Left colon (tissue), 2 donors: ENCODE measurements around the gene RAMAC. TPM values are rescaled to one million over a fixed set of nuclear protein-coding genes. Genes with fewer than 3 reads are reported as not detected.
"Not testable (repeated sequence)": the region's sequence is repeated elsewhere in the genome, so short reads cannot be mapped to it uniquely, and the experiment has no call there.

Source experiments
- ATAC-seq: fragments of 200-7000 bp; cut with Tn5 transposase; one replicate; pipeline ENCODE4 v1.9.1; 2020; ENCODE audit warnings: mild to moderate bottlenecking, moderate library complexity
- DNase-seq, 2 donors: peaks; one replicate each; pipeline ENCODE4 v3.0.0-alpha.2; 2020
- intact Hi-C, 2 donors: fragments of 100-400 bp; cut with DNase I in 1 of 2; cut with micrococcal nuclease in 1 of 2; formaldehyde crosslinking; loops; one replicate each; pipeline versions ENCODE4 v1.11.2 to v1.14.0; 2022; cut with DNase I, micrococcal nuclease
- total RNA-seq, 2 donors: library from RNA; stranded (reverse); fragmentation: NEBNext Ultra II Directional; extraction: Animal tissue kit (Norgen Biotek cat#: 25700); gene quantifications; one replicate each; pipeline ENCODE4 v1.2.1, GENCODE V29; 2021
- donor health status: DM: no; HTN: no; CAD: no.
- donor health status: DM: yes; HTN: yes; CAD: no.

The RAMAC gene
- total RNA-seq, 2 donors from 2014 or later, result 21.9 to 22.5 TPM

DNA sequence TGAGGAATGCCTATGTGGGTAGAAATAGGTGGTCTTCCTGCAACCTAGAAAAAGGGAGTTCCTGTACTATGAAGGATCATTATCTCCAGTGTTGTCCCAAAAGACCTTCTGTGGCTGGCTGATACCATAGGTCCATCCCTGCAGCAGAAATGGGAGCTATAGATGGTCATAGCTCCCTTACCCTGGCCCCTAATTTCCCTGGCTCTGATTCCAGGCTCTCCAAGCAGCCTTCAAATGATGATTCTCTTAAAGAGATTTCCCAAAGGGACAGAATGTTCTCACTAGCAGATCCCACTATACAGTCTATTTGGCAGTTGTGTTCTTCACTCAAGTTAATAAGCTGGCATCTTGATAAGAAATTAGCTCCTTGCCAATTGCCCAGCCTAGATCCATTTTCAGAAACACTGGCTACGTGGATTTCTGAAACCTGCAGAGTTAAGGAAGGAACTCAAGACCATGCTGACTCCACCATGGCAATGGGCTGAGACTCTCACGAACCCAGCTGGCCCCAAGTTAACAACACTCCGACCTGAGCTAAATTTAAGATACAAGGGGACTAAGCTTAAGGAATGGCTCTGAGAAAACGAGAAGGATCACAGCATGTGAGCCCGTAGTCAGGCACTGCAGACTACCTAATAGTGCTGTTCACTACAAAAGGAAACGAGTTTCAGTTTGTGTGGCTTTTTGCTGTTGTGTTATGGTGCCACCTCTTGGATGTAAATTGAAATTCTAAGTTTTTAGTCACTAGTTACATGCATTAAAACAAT, 14.1 kb downstream of the RAMAC start:
- no peak for DNase-seq
- intact Hi-C loops, result loop anchor here in 1 of 2 donors (10.0 kb wide), 1 partner anchor 205 kb away; the partner anchor contains the start of gene HDGFL3
- peak; percentile 77 for ATAC-seq

DNA sequence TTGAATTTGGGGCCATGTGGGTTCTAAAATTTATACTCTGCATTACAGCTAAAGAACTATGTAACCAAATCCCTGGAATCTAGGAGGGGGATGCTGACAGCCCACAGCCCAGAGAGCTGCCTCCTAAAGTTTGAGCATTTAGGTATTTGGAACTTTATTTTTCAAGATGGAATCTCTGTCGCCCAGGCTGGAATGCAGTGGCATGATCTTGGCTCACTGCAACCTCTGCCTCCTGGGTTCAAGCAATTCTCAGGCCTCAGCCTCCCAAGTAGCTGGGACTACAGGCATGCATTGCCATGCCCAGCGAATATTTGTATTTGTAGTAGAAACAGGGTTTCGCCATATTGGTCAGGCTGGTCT, 14.6 kb downstream of the RAMAC start:
- not testable (repeated sequence) for ATAC-seq, DNase-seq
- intact Hi-C loops, result loop anchor here in 1 of 2 donors (10.0 kb wide), 1 partner anchor 204 kb away; the partner anchor contains the start of gene HDGFL3

DNA sequence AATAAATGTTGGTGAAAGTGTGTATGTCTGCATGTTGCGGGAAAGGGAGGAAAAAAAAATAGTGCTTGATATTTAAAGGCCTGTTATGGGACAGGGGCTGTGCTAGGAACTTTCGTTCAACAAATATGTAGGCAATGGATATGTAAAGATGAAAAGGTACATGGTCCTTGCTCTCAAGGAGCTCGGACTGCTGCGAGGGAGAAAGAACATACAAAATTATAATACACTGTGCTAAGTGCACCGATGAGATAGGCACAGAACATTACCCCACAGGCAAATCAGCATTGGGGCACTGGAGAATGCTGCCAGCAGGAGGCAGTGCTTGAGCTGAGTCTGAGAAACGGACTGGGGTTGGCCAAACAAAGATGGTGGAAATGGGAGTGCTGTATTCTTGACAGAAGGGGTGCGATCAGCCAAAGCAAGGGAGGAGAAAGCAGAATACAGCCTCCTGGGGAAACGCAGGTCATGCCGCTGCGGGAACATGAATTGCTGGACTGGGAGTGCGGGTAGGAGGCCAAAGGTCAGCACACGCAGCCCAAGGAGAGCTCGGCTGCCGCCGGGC, 24.8 kb downstream of the RAMAC start:
- intact Hi-C loops, result loop anchor here in 1 of 2 donors (10.0 kb wide), 1 partner anchor 476 kb away; no protein-coding TSS in a partner anchor

DNA sequence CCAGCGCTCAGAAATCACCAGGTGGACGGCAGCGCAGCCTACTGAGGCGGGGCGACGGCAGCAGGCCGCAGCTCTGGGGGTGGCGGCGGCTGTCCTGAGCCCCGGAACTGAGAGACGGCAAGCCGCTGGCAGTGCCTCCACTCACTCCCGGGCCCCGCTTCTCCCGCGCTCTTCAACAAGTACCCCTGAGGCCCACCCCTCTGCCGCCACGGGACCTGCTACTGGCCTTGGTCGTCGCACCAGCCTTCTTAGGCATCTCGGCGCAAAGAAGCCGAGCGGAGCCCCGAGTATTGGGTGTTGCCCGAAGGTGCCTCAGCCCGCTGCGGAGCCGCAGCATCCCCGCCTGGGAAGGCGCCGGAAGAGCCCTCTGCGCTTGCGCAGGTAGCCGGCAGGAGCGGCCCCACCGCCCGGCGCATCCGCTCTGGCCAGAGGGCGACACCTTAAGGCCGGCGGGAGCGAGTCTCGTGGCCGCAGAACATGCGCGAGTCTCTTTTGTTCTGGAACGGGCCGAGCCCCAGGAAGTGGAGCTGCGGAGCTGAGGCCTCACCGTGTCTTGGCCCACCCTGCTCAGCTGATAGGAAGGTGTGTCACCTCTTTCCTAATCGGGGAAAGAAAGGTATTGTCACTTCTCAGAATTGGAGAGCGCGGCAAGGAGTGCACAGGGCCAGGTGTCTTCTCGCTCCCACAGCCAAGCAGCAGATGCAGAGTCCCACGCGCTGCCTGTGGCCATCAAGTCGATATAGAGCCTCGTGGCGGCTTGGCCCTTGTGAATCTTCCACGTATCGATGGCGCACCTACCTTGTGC, 25.5 kb downstream of the RAMAC start, which contains the start of gene C15orf40:
Gene C15orf40 (minus strand): TSS at position 369 of the 805 bp plus-strand sequence. CDS start 32 bp downstream, at position 337.
- intact Hi-C loops, result loop anchor here in 1 of 2 donors (10.0 kb wide), 1 partner anchor 477 kb away; no protein-coding TSS in a partner anchor
- peak; percentile 90 to 92 for DNase-seq
- ATAC-seq, result peak; percentile 98

More for the DNA sequence above, 24.8 kb downstream of the RAMAC start:
- DNase-seq (peak; percentile 73 to 85), ATAC-seq (peak; percentile 78)

DNA sequence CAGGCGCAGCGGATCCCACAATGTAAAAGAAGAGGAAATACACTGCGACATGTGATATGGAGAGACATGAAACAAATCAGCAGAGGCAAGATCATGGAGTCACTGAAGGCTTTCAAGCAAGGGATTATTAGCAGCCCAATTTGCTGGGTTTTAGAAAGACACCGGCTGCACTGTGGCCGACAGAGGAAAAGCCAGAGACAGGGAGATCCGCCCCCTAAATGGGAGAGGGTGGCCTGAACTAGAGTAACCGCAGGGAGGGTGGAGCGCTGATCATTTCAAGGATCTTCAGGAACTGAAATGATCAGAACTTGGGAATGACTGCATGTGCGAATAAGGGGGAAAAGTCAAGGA, 26.0 kb downstream of the RAMAC start:
- ATAC-seq (no peak), DNase-seq (no peak)
- intact Hi-C loops, result loop anchor here in 1 of 2 donors (10.0 kb wide), 1 partner anchor 477 kb away; no protein-coding TSS in a partner anchor

DNA sequence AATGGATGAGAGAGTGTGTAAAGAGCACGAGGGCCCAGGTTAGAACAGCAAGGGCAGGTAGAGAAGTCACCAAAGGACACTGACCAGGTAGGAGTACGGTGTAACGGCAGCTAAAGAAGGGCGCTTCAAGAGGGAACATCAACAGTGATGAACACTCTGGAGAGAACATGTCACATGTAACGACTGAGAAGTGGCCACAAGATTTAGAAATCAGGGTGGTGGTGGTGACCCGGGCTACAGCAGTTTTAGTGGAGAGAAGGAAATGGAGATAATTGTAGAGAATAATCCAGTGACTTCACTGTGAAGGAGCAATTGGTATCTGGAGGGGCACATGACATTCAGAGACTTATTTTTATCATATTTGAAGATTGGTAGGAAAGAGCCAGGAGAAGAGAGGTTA, 26.6 kb downstream of the RAMAC start:
- intact Hi-C loops, result loop anchor here in 1 of 2 donors (10.0 kb wide), 1 partner anchor 478 kb away; no protein-coding TSS in a partner anchor
- no peak for ATAC-seq
- DNase-seq, result no peak

DNA sequence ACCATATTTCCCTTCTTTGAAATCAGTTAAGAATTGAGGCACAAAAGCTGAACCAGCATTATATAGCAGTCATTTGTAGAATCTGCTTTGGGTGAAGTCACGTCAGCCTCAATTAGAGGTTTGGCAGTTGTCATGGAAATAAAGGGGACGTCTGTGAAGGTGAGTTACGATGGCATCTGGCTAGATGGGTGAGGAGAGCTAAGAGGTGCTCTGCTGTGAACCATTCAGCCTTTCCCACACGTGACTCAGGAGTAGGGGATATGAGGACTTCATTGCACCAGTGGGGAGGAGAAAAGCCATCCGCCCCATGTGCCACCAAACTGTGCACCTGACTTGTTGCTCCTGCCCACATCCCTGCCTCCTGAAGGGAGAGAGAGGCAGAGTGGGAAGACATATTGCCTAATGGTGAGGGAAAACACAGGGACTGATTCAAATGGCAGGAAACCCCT, 28.2 kb downstream of the RAMAC start:
- intact Hi-C loops, result loop anchor here in 1 of 2 donors (10.0 kb wide), 1 partner anchor 479 kb away; no protein-coding TSS in a partner anchor
- ATAC-seq, result no peak
- no peak for DNase-seq

DNA sequence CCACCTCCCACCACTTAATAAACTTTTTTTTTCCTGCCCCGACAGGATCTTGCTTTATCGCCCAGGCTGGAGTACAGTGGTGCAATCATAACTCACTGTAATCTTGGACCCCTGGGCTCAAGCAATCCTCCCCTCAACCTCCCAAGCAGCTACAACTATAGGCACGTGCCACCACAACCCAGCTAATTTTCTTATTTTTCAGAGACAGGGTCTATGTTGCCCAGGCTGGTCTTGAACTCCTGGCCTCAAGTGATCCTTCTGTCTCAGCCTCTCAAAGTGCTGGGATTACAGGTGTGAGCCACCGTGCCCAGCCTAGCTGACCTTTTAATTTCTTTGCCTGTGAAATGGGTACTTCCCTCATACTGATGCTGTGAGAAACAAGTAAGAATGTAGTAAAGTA, 29.4 kb downstream of the RAMAC start:
- intact Hi-C loops, result loop anchor here in 1 of 2 donors (10.0 kb wide), 1 partner anchor 481 kb away; no protein-coding TSS in a partner anchor
- ATAC-seq (no peak), DNase-seq (no peak)

DNA sequence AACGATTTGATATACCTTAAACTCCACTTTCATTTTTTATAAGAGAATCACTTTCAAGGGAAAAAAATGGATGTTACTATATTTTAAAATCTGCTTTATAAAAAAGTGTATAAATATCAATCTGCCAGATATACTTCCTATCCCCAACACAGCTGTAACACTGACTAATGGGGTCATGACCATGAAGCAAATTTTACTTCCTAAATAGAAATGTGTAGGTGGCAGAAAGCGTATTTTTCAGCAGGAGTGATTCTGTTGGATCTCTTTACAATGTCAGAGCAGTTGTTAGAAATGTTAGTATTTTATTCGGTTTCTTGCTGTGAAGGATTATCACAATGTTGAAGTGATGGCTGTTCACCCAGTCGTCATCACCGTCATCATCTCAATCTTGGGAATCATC, 30.9 kb downstream of the RAMAC start:
- intact Hi-C loops, result loop anchor here in 1 of 2 donors (10.0 kb wide), 1 partner anchor 482 kb away; no protein-coding TSS in a partner anchor
- no peak for ATAC-seq

DNA sequence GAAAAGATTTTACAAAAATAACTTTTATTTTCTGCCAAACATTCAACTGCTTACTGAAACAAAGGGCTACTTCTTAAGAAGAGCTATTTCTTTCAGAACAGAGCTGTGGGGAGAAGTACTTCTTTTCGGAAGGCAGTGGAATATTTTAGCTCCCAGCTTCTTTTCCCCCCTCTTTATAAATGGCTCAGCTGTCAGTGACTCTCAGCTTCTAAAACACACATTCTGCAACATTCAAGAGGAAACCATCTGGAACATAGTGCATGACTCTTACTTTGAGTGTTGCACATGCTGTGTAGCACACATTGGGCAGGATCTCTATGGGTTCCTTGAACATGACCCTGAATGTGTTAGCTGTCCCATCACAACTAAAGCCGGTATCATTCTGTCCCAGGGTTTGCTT, 32.4 kb downstream of the RAMAC start:
- intact Hi-C loops, result loop anchor here in 1 of 2 donors (10.0 kb wide), 1 partner anchor 484 kb away; no protein-coding TSS in a partner anchor
- no peak for ATAC-seq
- DNase-seq, result no peak

More for the DNA sequence above, 30.9 kb downstream of the RAMAC start:
- no peak for DNase-seq

DNA sequence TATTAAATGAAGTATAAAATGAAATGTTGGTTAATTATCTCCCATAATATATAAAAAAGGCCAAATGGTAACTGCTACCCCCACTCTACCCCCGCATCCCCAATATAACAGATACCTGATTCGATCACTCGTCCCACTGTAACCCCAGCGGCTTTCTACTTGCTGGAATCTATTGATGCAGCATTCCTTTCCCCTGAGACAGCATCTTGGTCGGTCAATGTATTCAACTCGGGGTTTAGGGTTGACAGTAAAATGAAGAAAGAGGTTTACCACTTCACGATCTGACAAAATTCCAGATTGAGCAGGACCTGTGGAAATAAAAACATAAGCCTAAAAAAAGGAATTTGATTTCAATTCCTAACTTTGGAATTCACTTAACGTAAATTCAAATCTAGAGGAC, 44.0 kb downstream of the RAMAC start:
- ATAC-seq, result no peak

DNA sequence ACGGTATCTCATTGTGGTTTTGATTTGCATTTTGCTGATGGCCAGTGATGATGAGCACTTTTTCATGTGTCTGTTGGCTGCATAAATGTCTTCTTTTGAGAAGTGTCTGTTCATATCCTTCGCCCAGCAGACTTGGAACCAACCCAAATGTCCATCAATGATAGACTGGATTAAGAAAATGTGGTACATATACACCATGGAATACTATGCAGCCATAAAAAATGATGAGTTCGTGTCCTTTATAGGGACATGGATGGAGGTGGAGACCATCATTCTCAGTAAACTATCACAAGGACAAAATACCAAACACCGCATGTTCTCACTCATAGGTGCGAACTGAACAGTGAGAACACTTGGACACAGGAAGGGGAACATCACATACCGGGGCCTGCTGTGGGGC, 45.2 kb downstream of the RAMAC start:
- ATAC-seq, DNase-seq, intact Hi-C loops: not testable (repeated sequence)

More for the DNA sequence above, 44.0 kb downstream of the RAMAC start:
- DNase-seq, result no peak
- intact Hi-C loops, result no loop called here

DNA sequence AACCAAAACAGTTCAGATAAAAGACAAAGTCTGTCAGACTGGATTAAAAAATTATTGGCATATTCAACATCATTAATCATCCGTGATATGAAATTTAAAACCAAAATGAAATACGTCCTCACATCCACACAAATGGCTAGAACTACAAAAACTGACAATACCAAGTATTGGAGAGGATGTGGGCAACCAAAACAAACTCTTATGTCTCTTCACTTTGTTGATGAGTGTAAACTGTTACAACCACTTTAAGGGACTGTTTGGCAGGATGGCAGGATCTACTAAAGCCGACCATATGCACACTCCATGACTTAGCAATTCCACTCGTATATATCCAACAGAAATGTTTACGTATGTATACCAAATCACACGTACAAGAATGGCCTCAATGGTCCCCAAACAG, 50.2 kb downstream of the RAMAC start:
- ATAC-seq (no peak), DNase-seq (no peak)
- intact Hi-C loops, result no loop called here

DNA sequence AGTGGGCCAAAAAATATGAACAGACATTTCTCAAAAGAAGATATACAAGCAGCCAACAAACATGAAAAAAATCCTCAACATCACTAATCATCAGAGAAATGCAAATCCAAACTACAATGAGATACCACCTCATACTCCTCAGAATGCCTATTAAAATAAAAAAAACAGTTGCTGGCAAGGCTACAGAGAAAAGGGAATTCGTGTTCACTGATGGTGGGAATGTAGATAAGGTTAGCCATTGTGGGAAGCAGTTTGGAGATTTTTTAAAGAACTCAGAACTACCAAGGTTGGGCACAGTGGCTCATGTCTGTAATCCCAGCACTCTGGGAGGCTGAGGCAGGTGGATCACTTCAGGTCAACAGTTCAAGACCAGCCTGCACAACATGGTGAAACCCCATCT, 53.2 kb downstream of the RAMAC start:
- DNase-seq, result no peak
- intact Hi-C loops, result no loop called here
- ATAC-seq, result no peak

Other genes starting within 250 kb of the RAMAC start
- not detected for gene FSD2, start 180.1 kb upstream of the RAMAC start, total RNA-seq
- 10 to 100 TPM in 1 of 2 donors, 1 to 10 TPM in 1; 9.1 to 11.3 TPM for gene WHAMM, start 176.6 kb upstream of the RAMAC start, total RNA-seq
- 1 to 10 TPM; 2.0 to 2.1 TPM for gene HOMER2, start 33.5 kb upstream of the RAMAC start, total RNA-seq
- gene C15orf40, start 25.4 kb downstream of the RAMAC start, total RNA-seq, result 10 to 100 TPM; 22.4 to 22.7 TPM
- gene BTBD1, start 81.0 kb downstream of the RAMAC start, total RNA-seq, result 10 to 100 TPM; 62.8 to 70.1 TPM
- 1 to 10 TPM in 1 of 2 donors, under 1 TPM in 1; 0.67 to 2.0 TPM for gene TM6SF1, start 121.4 kb downstream of the RAMAC start, total RNA-seq
- gene HDGFL3, start 221.6 kb downstream of the RAMAC start, total RNA-seq, result 10 to 100 TPM in 1 of 2 donors, 1 to 10 TPM in 1; 9.2 to 13.6 TPM